Measurements from ENCODE around the gene TIMM22. TPM values are rescaled to one million over a fixed set of nuclear protein-coding genes. Genes with fewer than 3 reads are reported as not detected.

Gene TIMM22
- polyA plus RNA-seq, 1 experiment, result 17.7 TPM

GRCh38 chr17:981292-981658 is 15.7 kb upstream of the TIMM22 start:
- Histone ChIP-seq H3K27me3 (ENCODE audit: control insufficient read depth, insufficient read depth, low read length) (no peaks in the 10 kb centered on the region), H3K9me3 (ENCODE audit: control insufficient read depth, insufficient read depth, low read length) (peaks cover 5% of the 10 kb centered on the region; the same call in 1 of the 2 replicates), H3K4me3 (ENCODE audit: low read depth, low read length) (no peak overlapping the region), H3K27ac (ENCODE audit: low read depth, low read length) (peak overlapping the region; percentile 11)
- CTCF ChIA-PET, result interaction anchor here (0.7 to 2.4 kb wide), 47 partner anchors 8 to 569 kb away, joined by 3 to 33 read pairs (median 5); partner anchors contain the start of genes GEMIN4, GLOD4, MRM3 and TIMM22
- POLR2A ChIA-PET, result interaction anchor here (0.7 to 1.1 kb wide), 7 partner anchors 15 to 251 kb away, joined by 3 to 5 read pairs (median 3); partner anchors contain the start of genes GLOD4, MRM3 and TIMM22
- no peak for TF ChIP-seq CTCF (IDR thresholded peaks at IDR 0.05; ENCODE audit: low read depth, low read length)
- DNase-seq (ENCODE audit: low read depth, low spot score), result no peak

GRCh38 chr17:983921-984320 is 13.0 kb upstream of the TIMM22 start:
- Histone ChIP-seq H3K27me3 (ENCODE audit: control insufficient read depth, insufficient read depth, low read length) (no peaks in the 10 kb centered on the region), H3K27ac (ENCODE audit: low read depth, low read length) (no peak overlapping the region), H3K9me3 (ENCODE audit: control insufficient read depth, insufficient read depth, low read length) (peaks cover 5% of the 10 kb centered on the region; the same call in 1 of the 2 replicates), H3K4me3 (ENCODE audit: low read depth, low read length) (no peak overlapping the region)
- DNase-seq (ENCODE audit: low read depth, low spot score), result no peak
- ChIA-PET CTCF (no interaction called here), POLR2A (no interaction called here)
- TF ChIP-seq CTCF (IDR thresholded peaks at IDR 0.05; ENCODE audit: low read depth, low read length), result no peak

GRCh38 chr17:986322-986929 is 10.5 kb upstream of the TIMM22 start:
- no peaks in the 10 kb centered on the region for H3K27me3 ChIP-seq (ENCODE audit: control insufficient read depth, insufficient read depth, low read length)
- no peak overlapping the region for H3K27ac ChIP-seq (ENCODE audit: low read depth, low read length)
- H3K9me3 ChIP-seq (ENCODE audit: control insufficient read depth, insufficient read depth, low read length), result no peaks in the 10 kb centered on the region
- CTCF ChIA-PET, result no interaction called here
- no peak overlapping the region for H3K4me3 ChIP-seq (ENCODE audit: low read depth, low read length)
- POLR2A ChIA-PET, result interaction anchor here (0.6 kb wide), 1 partner anchor 36 kb away, joined by 5 read pairs; no protein-coding TSS in a partner anchor
- TF ChIP-seq CTCF (IDR thresholded peaks at IDR 0.05; ENCODE audit: low read depth, low read length), result no peak
- no peak for DNase-seq (ENCODE audit: low read depth, low spot score)

DNA sequence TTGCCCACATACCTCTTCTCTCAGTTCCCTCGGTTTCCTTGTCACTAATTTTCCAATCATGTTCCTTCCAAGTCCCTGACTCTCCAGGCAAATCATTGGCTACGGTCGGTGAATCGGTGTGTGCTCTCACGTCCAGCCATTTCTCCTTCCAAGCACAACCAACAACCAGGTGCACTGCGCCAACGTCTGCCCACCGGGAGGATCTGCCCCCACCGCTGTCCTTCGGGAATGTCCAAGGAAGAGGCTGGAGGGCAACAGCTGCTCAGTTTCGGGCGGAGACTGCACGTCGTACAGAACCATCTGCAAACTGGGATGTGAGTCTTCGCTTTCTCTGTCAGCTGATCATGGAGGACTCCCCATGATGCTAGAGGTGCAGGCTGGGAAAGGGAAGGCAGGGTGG is 9.0 kb upstream of the TIMM22 start:
- CTCF ChIA-PET, result interaction anchor here (0.9 kb wide), 1 partner anchor 69 kb away, joined by 3 read pairs; no protein-coding TSS in a partner anchor
- H3K27me3 ChIP-seq (ENCODE audit: control insufficient read depth, insufficient read depth, low read length), result no peaks in the 10 kb centered on the region
- H3K4me3 ChIP-seq (ENCODE audit: low read depth, low read length), result no peak overlapping the region
- no peak for TF ChIP-seq CTCF (IDR thresholded peaks at IDR 0.05; ENCODE audit: low read depth, low read length)
- DNase-seq (ENCODE audit: low read depth, low spot score), result no peak
- H3K27ac ChIP-seq (ENCODE audit: low read depth, low read length), result no peak overlapping the region
- POLR2A ChIA-PET, result no interaction called here
- no peaks in the 10 kb centered on the region for H3K9me3 ChIP-seq (ENCODE audit: control insufficient read depth, insufficient read depth, low read length)

GRCh38 chr17:988561-988960 is 8.4 kb upstream of the TIMM22 start:
- POLR2A ChIA-PET, result interaction anchor here (0.6 kb wide), 1 partner anchor 201 kb away, joined by 7 read pairs; no protein-coding TSS in a partner anchor

More at GRCh38 chr17:988561-988960, 8.4 kb upstream of the TIMM22 start:
- DNase-seq (ENCODE audit: low read depth, low spot score), result no peak
- Histone ChIP-seq H3K27ac (ENCODE audit: low read depth, low read length) (no peak overlapping the region), H3K9me3 (ENCODE audit: control insufficient read depth, insufficient read depth, low read length) (no peaks in the 10 kb centered on the region), H3K4me3 (ENCODE audit: low read depth, low read length) (no peak overlapping the region), H3K27me3 (ENCODE audit: control insufficient read depth, insufficient read depth, low read length) (no peaks in the 10 kb centered on the region)
- TF ChIP-seq CTCF (IDR thresholded peaks at IDR 0.05; ENCODE audit: low read depth, low read length), result no peak
- CTCF ChIA-PET, result interaction anchor here (0.7 to 0.9 kb wide), 3 partner anchors 11 to 68 kb away, joined by 3 to 9 read pairs (median 3); no protein-coding TSS in a partner anchor
